ENCODE results near the gene NTF3. TPM values are rescaled to one million over a fixed set of nuclear protein-coding genes. Genes with fewer than 3 reads are reported as not detected.

NTF3 gene
- total and polyA plus RNA-seq, 2 donors (not counting 1 experiment from before 2014, with no cell fraction given) = not detected

- no peak for DNase-seq
- intact Hi-C loops (cut with micrococcal nuclease) = no loop called here
- no peak overlapping the region for H3K4me3 Mint-ChIP-seq
- Histone ChIP-seq H4K20me1 (ENCODE audit: control insufficient read depth, insufficient read depth, low read length, poor library complexity, severe bottlenecking) (no peaks in the 10 kb centered on the region), H3K27me3 (replicated peaks in 1 of 4; ENCODE audit: control extremely low read depth in 1 of 4, control insufficient read depth in 3 of 4, insufficient read depth in 4 of 4, low read length in 3 of 4) (peaks cover 0 to 4% (median 0%) of the 10 kb centered on the region in 4 experiments), H3K79me2 (ENCODE audit: control insufficient read depth, insufficient read depth, low read length) (no peaks in the 10 kb centered on the region), H3K36me3 (replicated peaks in 1 of 2; ENCODE audit: control extremely low read depth in 1 of 2, control insufficient read depth in 1 of 2, extremely low read depth in 1 of 2, insufficient read depth in 2 of 2, low read length in 1 of 2) (no peaks in the 10 kb centered on the region), H3K27ac (ENCODE audit: low read length in 2 of 2) (no peak overlapping the region), H3K9ac (ENCODE audit: low read length) (no peak overlapping the region), H2AFZ (ENCODE audit: insufficient read depth, low read depth, low read length, poor library complexity, severe bottlenecking) (no peak overlapping the region), H3K4me1 (ENCODE audit: control insufficient read depth in 2 of 2, insufficient read depth in 2 of 2, low read length in 2 of 2) (no peaks in the 10 kb centered on the region), H3K9me3 (ENCODE audit: control extremely low read depth in 1 of 3, control insufficient read depth in 2 of 3, insufficient read depth in 1 of 3, low read length in 2 of 3) (no peaks in the 10 kb centered on the region), H3K4me2 (replicated peaks; ENCODE audit: low read depth, low read length, poor library complexity, severe bottlenecking) (no peak overlapping the region), H3K4me3 (ENCODE audit: control extremely low read depth in 1 of 5, extremely low read depth in 1 of 5, insufficient read depth in 1 of 5, low read depth in 2 of 5, low read length in 4 of 5) (no peak overlapping the region)
- no peaks in the 10 kb centered on the region for H3K4me1 Mint-ChIP-seq
- no peaks in the 10 kb centered on the region for H3K9me3 Mint-ChIP-seq (ENCODE audit: insufficient read depth)
- H3K27me3 Mint-ChIP-seq = peaks cover 14% of the 10 kb centered on the region
- 93% methylated on average over 5 of the region's 7 CpGs for WGBS (ENCODE audit: insufficient coverage)
- TF ChIP-seq CTCF (IDR thresholded peaks at IDR 0.05) (no peak), EZH2 (IDR thresholded peaks at IDR 0.05; ENCODE audit: borderline replicate concordance, insufficient read depth, low read depth, low read length, poor library complexity, severe bottlenecking) (no peak)
- no peak for ATAC-seq (ENCODE audit: low read depth)
- ChIA-PET CTCF (no interaction called here), POLR2A (no interaction called here)
- H3K27ac Mint-ChIP-seq = no peak overlapping the region
Observed at GRCh38 chr12:5500331-5500659, 68.4 kb downstream of the NTF3 start.

- Mint-ChIP-seq H3K4me3 (no peak overlapping the region), H3K27ac (no peak overlapping the region), H3K9me3 (ENCODE audit: insufficient read depth) (no peaks in the 10 kb centered on the region), H3K4me1 (no peaks in the 10 kb centered on the region), H3K27me3 (peaks cover 17% of the 10 kb centered on the region)
- CTCF ChIA-PET = no interaction called here
- no peak overlapping the region for H3K4me2 ChIP-seq (replicated peaks; ENCODE audit: low read depth, low read length, poor library complexity, severe bottlenecking)
- H3K36me3 ChIP-seq (replicated peaks in 1 of 2; ENCODE audit: control extremely low read depth in 1 of 2, control insufficient read depth in 1 of 2, extremely low read depth in 1 of 2, insufficient read depth in 2 of 2, low read length in 1 of 2) = no peaks in the 10 kb centered on the region
- no peaks in the 10 kb centered on the region for H3K4me1 ChIP-seq (ENCODE audit: control insufficient read depth in 2 of 2, insufficient read depth in 2 of 2, low read length in 2 of 2)
- peaks cover 0 to 2% (median 0%) of the 10 kb centered on the region in 4 experiments for H3K27me3 ChIP-seq (replicated peaks in 1 of 4; ENCODE audit: control extremely low read depth in 1 of 4, control insufficient read depth in 3 of 4, insufficient read depth in 4 of 4, low read length in 3 of 4)
- H2AFZ ChIP-seq (ENCODE audit: insufficient read depth, low read depth, low read length, poor library complexity, severe bottlenecking) = no peak overlapping the region
- no peaks in the 10 kb centered on the region for H4K20me1 ChIP-seq (ENCODE audit: control insufficient read depth, insufficient read depth, low read length, poor library complexity, severe bottlenecking)
- no peak overlapping the region for H3K9ac ChIP-seq (ENCODE audit: low read length)
- no peaks in the 10 kb centered on the region for H3K9me3 ChIP-seq (ENCODE audit: control extremely low read depth in 1 of 3, control insufficient read depth in 2 of 3, insufficient read depth in 1 of 3, low read length in 2 of 3)
- POLR2A ChIA-PET = no interaction called here
- ATAC-seq (ENCODE audit: low read depth) (no peak), DNase-seq (no peak)
- intact Hi-C loops (cut with micrococcal nuclease) = no loop called here
- no peak overlapping the region for H3K27ac ChIP-seq (ENCODE audit: low read length in 2 of 2)
- no peaks in the 10 kb centered on the region for H3K79me2 ChIP-seq (ENCODE audit: control insufficient read depth, insufficient read depth, low read length)
- H3K4me3 ChIP-seq (ENCODE audit: control extremely low read depth in 1 of 5, extremely low read depth in 1 of 5, insufficient read depth in 1 of 5, low read depth in 2 of 5, low read length in 4 of 5) = no peak overlapping the region
- 92% methylated on average over 5 of the region's 6 CpGs for WGBS (ENCODE audit: insufficient coverage)
- no peak for TF ChIP-seq EZH2 (IDR thresholded peaks at IDR 0.05; ENCODE audit: borderline replicate concordance, insufficient read depth, low read depth, low read length, poor library complexity, severe bottlenecking)
- TF ChIP-seq CTCF (IDR thresholded peaks at IDR 0.05) = no peak
Observed at GRCh38 chr12:5503774-5504173, 71.9 kb downstream of the NTF3 start.

Data from B cell (primary cell).